WTC11 (cell line): ENCODE measurements around the gene NUDT3. TPM values are rescaled to one million over a fixed set of nuclear protein-coding genes. Genes with fewer than 3 reads are reported as not detected.
A peak's percentile ranks its signal among the peaks of the same experiment; 100 is the strongest.

ENCODE experiments used
- ATAC-seq: fragments of 200-7000 bp; cut with Tn5 transposase; 2 replicates; pipeline ENCODE4 v1.10.0; 2021; ENCODE audit warnings: mild to moderate bottlenecking, moderate library complexity
- CTCF ChIA-PET: fragments of 300-600 bp; sonication (Branson Sonifier 250); formaldehyde crosslinking; loops from one replicate; lab custom pipeline; 2021; ENCODE audit warnings: antibody characterized with exemption; lab: Charles Lee
- POLR2A ChIA-PET: fragments of 350-600 bp; sonication (Branson Sonifier 250); formaldehyde crosslinking; loops from one replicate; lab custom pipeline; 2021; ENCODE audit warnings: antibody characterized with exemption; lab: Charles Lee
- DNase-seq: peaks from one replicate; pipeline ENCODE4 v3.0.0; 2021; ENCODE audit warnings: low spot score
- H3K27ac Mint-ChIP-seq: 2 replicates; pipeline ENCODE4 v1.8.0; 2021; ENCODE audit warnings: mixed read lengths
- H3K27me3 Mint-ChIP-seq: 2 replicates; pipeline ENCODE4 v1.8.0; 2021; ENCODE audit warnings: low read depth, mild to moderate bottlenecking, moderate library complexity, mixed read lengths
- H3K36me3 Mint-ChIP-seq: 2 replicates; pipeline ENCODE4 v1.8.0; 2021; ENCODE audit warnings: mixed read lengths
- H3K4me1 Mint-ChIP-seq: 2 replicates; pipeline ENCODE4 v1.8.0; 2022; ENCODE audit warnings: mixed read lengths
- H3K4me3 Mint-ChIP-seq: 2 replicates; pipeline ENCODE4 v1.8.0; 2021; ENCODE audit warnings: mild to moderate bottlenecking, moderate library complexity, mixed read lengths
- H3K9me3 Mint-ChIP-seq: 2 replicates; pipeline ENCODE4 v1.8.0; 2021; ENCODE audit warnings: mixed read lengths
- ATF1 ChIP-seq: sonication (generic); formaldehyde crosslinking; IDR thresholded peaks from 2 replicates; pipeline ENCODE4 v1.8.1; 2023; ENCODE audit warnings: mild to moderate bottlenecking, moderate library complexity, missing genetic modification reagents
- CBFB ChIP-seq: sonication (generic); formaldehyde crosslinking; IDR thresholded peaks from 2 replicates; pipeline ENCODE4 v1.8.1; 2022; ENCODE audit warnings: mild to moderate bottlenecking, low read depth, missing genetic modification reagents
- ELF4 ChIP-seq: sonication (generic); formaldehyde crosslinking; IDR thresholded peaks from 2 replicates; pipeline ENCODE4 v1.8.1; 2022; ENCODE audit warnings: low read depth, mild to moderate bottlenecking, moderate library complexity, missing genetic modification reagents
- EMX1 ChIP-seq: fragments of 250-450 bp; sonication (Bioruptor Pico); IDR thresholded peaks from 2 replicates; pipeline ENCODE4 v1.8.0; 2021; ENCODE audit warnings: mild to moderate bottlenecking
- GABPB1 ChIP-seq: sonication (generic); formaldehyde crosslinking; IDR thresholded peaks from 2 replicates; pipeline ENCODE4 v1.8.1; 2023; ENCODE audit warnings: mild to moderate bottlenecking, missing genetic modification reagents
- HMGA2 ChIP-seq: fragments of 250-450 bp; sonication (Bioruptor Pico); IDR thresholded peaks from 2 replicates; pipeline ENCODE4 v1.4.0; 2021; ENCODE audit warnings: mild to moderate bottlenecking, moderate library complexity
- MLX ChIP-seq: sonication (generic); formaldehyde crosslinking; IDR thresholded peaks from 2 replicates; pipeline ENCODE4 v1.8.1; 2023; ENCODE audit warnings: mild to moderate bottlenecking, missing genetic modification reagents, moderate library complexity
- NFYB ChIP-seq: sonication (generic); formaldehyde crosslinking; conservative IDR thresholded peaks from 2 replicates; pipeline ENCODE4 v1.8.0; 2022; ENCODE audit warnings: low read depth, missing genetic modification reagents
- PREB ChIP-seq: sonication (generic); formaldehyde crosslinking; IDR thresholded peaks from 2 replicates; pipeline ENCODE4 v1.8.1; 2022; ENCODE audit warnings: mild to moderate bottlenecking, missing genetic modification reagents, moderate library complexity, borderline replicate concordance
- SMAD3 ChIP-seq: sonication (generic); formaldehyde crosslinking; IDR thresholded peaks from 2 replicates; pipeline ENCODE4 v1.8.0; 2022; ENCODE audit warnings: missing genetic modification reagents, mild to moderate bottlenecking, borderline replicate concordance
- SMAD4 ChIP-seq: sonication (generic); formaldehyde crosslinking; IDR thresholded peaks from 2 replicates; pipeline ENCODE4 v1.8.0; 2022; ENCODE audit warnings: mild to moderate bottlenecking, missing genetic modification reagents
- TCF7 ChIP-seq: sonication (generic); formaldehyde crosslinking; IDR thresholded peaks from 2 replicates; pipeline ENCODE4 v1.8.0; 2022; ENCODE audit warnings: mild to moderate bottlenecking, low read depth, missing genetic modification reagents, moderate library complexity
- TEAD1 ChIP-seq: sonication (generic); formaldehyde crosslinking; IDR thresholded peaks from 2 replicates; pipeline ENCODE4 v1.8.0; 2022; ENCODE audit warnings: mild to moderate bottlenecking, missing genetic modification reagents
- ZMAT4 ChIP-seq: fragments of 250-450 bp; sonication (Bioruptor Pico); IDR thresholded peaks from 2 replicates; pipeline ENCODE4 v1.9.0; 2021; ENCODE audit warnings: mild to moderate bottlenecking
- ZNF219 ChIP-seq: sonication (generic); formaldehyde crosslinking; IDR thresholded peaks from 2 replicates; pipeline ENCODE4 v1.8.0; 2023; ENCODE audit warnings: missing genetic modification reagents, mild to moderate bottlenecking, borderline replicate concordance
- ZNF416 ChIP-seq: fragments of 250-450 bp; sonication (Bioruptor Pico); IDR thresholded peaks from 2 replicates; pipeline ENCODE4 v1.9.0; 2021; ENCODE audit warnings: mild to moderate bottlenecking, inconsistent platforms
- ZSCAN18 ChIP-seq: fragments of 250-450 bp; sonication (Bioruptor Pico); IDR thresholded peaks from 2 replicates; pipeline ENCODE4 v2.1.2; 2022; ENCODE audit warnings: mild to moderate bottlenecking, moderate library complexity
- total RNA-seq: library from RNA; stranded (reverse); gene quantifications from 3 replicates; pipeline ENCODE4 v1.2.3, GENCODE V29; 2021
- TF ChIP-seq, protein P1 (sequence below): sonication (generic); formaldehyde crosslinking; conservative IDR thresholded peaks from 2 replicates; pipeline ENCODE4 v1.8.1; 2023; ENCODE audit warnings: mild to moderate bottlenecking, low read depth, missing genetic modification reagents, moderate library complexity

Gene NUDT3
- total RNA-seq, 1 experiment from 2014 or later: 30.0 TPM

DNA sequence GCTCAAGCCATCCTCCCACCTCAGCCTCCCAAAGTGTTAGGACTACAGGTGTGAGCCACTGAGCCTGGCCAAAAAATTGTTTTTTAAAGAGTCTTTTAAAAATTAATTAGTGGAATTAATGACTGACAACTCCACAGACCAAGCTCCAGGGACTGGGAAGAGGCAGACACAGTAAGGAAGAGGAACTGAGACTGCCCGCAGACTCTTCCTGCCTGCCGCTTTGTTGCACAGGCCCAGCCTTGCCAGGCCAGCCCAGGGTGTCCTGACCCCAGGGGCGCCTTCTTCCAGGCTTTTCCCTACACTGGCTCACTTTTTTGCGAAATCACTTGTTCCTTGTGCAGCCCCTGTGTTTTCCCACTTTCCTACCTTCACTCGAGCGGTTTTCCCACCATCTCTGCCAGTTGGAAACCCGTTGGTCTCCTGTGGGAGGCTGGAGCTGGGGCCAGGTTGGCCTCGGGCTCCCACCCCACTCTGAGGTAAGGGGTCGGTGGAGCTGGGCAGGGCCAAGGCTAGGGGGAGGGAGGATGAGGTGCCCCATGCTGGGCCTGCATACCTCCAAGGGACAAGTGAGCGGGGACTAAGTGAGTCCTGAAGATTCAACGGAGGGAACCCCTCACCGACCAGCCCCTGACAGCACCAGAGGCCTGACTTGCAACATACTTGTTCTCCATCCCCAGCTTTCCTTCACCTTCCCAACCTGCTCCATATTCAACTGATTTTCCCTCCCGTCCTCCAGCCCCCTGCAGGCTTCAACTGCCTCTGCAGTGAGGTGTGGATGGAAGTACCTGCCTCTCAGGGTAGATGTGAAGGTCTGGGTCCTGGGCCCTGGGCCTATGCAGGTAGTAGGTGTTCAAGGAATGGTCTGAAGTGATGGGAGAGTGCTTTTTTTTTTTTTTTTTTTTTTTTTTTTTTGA is 120.2 kb downstream of the NUDT3 start:
- Mint-ChIP-seq H3K36me3 (no peaks in the 10 kb centered on the region), H3K9me3 (peaks cover 4% of the 10 kb centered on the region; the same call in 1 of the 2 replicates), H3K27me3 (no peaks in the 10 kb centered on the region), H3K4me3 (no peak overlapping the region), H3K27ac (0 out of 2 replicates have a peak overlapping the region, but pooled peaks have one; percentile 20), H3K4me1 (peaks cover 5% of the 10 kb centered on the region)
- CTCF ChIA-PET: interaction anchor here (0.6 to 2.8 kb wide), 9 partner anchors 9 to 473 kb away, joined by 3 to 14 read pairs (median 4); partner anchors contain the start of gene SMIM29
- DNase-seq (peak; percentile 29), ATAC-seq (peak; percentile 91)
- TF ChIP-seq TEAD1 (no peak), ZNF219 (CRISPR knock-in tag) (no peak), MLX (CRISPR knock-in tag) (no peak), ZNF416 (CRISPR knock-in tag) (no peak), SMAD3 (CRISPR knock-in tag) (no peak), NFYB (CRISPR knock-in tag) (no peak), HMGA2 (CRISPR knock-in tag) (no peak), EMX1 (CRISPR knock-in tag) (no peak), GABPB1 (no peak), ELF4 (no peak), ATF1 (CRISPR knock-in tag) (no peak), ZSCAN18 (CRISPR knock-in tag) (no peak), CBFB (CRISPR knock-in tag) (no peak), PREB (no peak), ZMAT4 (CRISPR knock-in tag) (no peak), SMAD4 (CRISPR knock-in tag) (no peak), TCF7 (CRISPR knock-in tag) (no peak)
- TF ChIP-seq, protein P1, sequence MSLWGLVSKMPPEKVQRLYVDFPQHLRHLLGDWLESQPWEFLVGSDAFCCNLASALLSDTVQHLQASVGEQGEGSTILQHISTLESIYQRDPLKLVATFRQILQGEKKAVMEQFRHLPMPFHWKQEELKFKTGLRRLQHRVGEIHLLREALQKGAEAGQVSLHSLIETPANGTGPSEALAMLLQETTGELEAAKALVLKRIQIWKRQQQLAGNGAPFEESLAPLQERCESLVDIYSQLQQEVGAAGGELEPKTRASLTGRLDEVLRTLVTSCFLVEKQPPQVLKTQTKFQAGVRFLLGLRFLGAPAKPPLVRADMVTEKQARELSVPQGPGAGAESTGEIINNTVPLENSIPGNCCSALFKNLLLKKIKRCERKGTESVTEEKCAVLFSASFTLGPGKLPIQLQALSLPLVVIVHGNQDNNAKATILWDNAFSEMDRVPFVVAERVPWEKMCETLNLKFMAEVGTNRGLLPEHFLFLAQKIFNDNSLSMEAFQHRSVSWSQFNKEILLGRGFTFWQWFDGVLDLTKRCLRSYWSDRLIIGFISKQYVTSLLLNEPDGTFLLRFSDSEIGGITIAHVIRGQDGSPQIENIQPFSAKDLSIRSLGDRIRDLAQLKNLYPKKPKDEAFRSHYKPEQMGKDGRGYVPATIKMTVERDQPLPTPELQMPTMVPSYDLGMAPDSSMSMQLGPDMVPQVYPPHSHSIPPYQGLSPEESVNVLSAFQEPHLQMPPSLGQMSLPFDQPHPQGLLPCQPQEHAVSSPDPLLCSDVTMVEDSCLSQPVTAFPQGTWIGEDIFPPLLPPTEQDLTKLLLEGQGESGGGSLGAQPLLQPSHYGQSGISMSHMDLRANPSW (CRISPR knock-in tag): no peak
- POLR2A ChIA-PET: no interaction called here
